Fibroblast of villous mesenchyme (primary cell): Measurements from ENCODE around the gene DHRS7B. TPM values are rescaled to one million over a fixed set of nuclear protein-coding genes. Genes with fewer than 3 reads are reported as not detected.
"Not testable (repeated sequence)": the region's sequence is repeated elsewhere in the genome, so short reads cannot be mapped to it uniquely, and the experiment has no call there.

Source experiments
- DNase-seq: peaks from one replicate; pipeline ENCODE4 v3.0.0-alpha.2; 2010; ENCODE audit warnings: low read depth
- H3K4me3 ChIP-seq: 2 replicates; pipeline ENCODE4 v1.5.1; 2011; ENCODE audit warnings: low read depth, mild to moderate bottlenecking, low read length
- total RNA-seq: library from RNA; depleted of rRNA; stranded (reverse); fragments of >200 nt; gene quantifications from 2 replicates; pipeline ENCODE4 v1.2.3, GENCODE V29; 2012
- TF ChIP-seq, protein P1 (sequence below): IDR thresholded peaks from 2 replicates; pipeline ENCODE4 v1.5.1; 2012; ENCODE audit warnings: low read depth, mild to moderate bottlenecking, low read length; ENCODE audit not compliant: insufficient read depth

DHRS7B gene
- total RNA-seq, 1 donor: 15.1 TPM

DNA sequence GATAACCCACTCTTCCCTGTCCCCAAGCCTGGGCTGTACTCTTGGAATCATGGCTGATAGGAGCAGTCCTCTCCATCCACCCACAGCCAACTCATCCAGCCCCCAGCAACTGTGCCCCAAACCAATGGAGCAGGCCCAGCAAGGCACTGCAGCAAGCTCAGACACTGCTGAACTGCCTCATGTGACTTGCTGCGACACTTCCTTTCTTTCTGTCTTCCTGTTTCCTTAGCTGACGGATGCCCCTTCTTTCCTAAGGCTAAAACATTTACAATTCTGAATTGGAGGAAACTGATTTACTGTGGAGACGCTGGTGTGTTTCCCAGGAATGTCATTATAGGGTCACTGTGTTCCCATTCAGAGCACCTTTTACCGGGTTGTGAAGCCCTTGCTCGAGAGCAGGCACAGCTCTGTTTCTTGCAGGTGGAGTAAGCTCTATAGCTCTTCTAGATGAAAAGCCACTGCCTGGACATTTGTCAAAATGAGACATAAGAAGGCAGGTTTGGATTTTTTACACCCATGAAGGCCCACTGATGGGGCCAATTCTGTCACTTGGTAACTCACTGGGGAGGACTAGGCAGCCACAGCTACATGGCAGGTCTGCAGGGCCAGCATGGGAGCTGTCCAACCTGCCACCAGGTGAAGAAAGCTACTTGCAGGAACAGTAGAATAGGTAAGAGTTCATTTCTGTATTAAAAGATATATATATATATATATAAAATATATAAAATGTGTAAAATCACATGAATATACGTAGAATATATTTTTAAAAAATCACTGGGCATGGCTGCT, 59.8 kb downstream of the DHRS7B start:
- no peak for DNase-seq
- TF ChIP-seq, protein P1, sequence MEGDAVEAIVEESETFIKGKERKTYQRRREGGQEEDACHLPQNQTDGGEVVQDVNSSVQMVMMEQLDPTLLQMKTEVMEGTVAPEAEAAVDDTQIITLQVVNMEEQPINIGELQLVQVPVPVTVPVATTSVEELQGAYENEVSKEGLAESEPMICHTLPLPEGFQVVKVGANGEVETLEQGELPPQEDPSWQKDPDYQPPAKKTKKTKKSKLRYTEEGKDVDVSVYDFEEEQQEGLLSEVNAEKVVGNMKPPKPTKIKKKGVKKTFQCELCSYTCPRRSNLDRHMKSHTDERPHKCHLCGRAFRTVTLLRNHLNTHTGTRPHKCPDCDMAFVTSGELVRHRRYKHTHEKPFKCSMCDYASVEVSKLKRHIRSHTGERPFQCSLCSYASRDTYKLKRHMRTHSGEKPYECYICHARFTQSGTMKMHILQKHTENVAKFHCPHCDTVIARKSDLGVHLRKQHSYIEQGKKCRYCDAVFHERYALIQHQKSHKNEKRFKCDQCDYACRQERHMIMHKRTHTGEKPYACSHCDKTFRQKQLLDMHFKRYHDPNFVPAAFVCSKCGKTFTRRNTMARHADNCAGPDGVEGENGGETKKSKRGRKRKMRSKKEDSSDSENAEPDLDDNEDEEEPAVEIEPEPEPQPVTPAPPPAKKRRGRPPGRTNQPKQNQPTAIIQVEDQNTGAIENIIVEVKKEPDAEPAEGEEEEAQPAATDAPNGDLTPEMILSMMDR: no peak
- no peak overlapping the region for H3K4me3 ChIP-seq

DNA sequence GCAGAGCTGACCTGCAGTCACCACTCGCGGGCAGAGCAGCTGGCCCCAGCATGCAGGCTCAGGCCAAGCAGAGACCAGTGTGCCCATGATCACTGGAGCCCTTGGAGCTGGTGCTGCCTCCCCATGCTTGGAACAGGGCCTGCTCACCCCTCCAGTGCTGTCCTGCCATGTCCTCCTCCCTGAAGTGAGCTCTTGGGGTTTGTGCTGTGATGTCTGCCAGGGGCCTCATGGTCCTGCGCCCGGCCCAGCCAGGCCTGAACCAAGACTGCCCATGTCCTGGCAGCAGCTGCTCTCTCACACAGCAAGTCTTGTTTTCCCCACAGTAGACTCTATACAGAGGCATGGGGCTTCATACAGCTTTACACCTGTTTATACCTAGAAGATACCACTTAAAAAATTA, 62.6 kb downstream of the DHRS7B start:
- TF ChIP-seq, protein P1: no peak
- no peak for DNase-seq
- no peak overlapping the region for H3K4me3 ChIP-seq

DNA sequence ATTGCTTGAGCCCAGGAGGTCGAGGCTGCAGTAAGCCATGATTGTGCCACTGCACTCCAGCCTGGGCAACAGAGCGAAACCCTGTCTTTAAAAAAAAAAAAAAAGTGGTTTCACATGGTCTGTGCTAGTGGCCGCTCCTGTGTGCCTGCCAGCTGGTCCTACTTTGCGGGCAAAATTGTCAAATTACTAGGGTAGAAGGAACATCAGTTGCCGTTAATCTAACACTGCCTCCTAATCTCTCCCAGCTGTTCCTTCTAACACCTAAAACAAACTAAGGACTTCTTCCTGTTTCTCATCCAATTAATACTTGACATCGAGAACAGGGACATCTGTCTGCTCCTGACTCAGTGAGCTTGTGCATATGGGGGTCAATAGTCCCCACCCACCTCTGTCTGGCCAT, 63.3 kb downstream of the DHRS7B start:
- TF ChIP-seq, protein P1: no peak
- H3K4me3 ChIP-seq: no peak overlapping the region
- DNase-seq: no peak

DNA sequence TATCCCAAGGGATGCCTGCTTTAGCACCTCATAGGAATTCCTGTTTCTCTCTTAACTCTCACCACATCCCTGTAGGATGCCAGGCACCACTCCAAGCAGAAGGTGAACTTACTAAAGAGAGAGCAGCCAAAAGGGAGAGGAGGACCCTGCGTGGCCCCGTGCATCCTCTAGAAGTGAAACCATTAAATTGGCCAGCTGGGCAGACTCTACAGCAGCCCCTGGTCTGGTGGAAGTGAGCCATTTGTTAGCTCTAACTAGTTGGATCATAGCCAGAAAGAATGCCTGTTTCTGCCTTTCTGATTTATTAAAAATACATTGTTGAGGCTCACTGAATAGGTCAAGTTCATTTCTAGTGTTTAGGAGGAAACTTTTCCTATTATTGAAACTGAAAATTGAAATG, 64.9 kb downstream of the DHRS7B start:
- TF ChIP-seq, protein P1: no peak
- H3K4me3 ChIP-seq: no peak overlapping the region
- DNase-seq: no peak

DNA sequence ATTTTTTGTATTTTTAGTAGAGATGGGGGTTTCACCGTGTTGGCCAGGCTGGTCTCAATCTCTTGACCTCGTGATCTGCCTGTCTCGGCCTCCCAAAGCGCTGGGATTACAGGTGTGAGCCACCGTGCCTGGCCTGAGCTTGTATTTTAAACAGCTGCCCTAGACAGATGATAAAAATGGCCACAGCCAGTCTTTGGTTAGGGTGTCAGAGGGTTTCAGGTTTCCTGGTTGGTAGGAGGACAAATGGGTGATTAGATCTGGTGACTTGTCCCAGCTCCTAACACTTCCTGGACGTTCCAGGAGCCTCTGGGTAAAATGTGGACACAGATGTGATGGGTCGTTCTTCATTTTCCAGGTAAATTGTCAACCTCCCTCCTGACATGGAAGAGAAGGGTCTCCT, 65.7 kb downstream of the DHRS7B start:
- H3K4me3 ChIP-seq: not testable (repeated sequence)

DNA sequence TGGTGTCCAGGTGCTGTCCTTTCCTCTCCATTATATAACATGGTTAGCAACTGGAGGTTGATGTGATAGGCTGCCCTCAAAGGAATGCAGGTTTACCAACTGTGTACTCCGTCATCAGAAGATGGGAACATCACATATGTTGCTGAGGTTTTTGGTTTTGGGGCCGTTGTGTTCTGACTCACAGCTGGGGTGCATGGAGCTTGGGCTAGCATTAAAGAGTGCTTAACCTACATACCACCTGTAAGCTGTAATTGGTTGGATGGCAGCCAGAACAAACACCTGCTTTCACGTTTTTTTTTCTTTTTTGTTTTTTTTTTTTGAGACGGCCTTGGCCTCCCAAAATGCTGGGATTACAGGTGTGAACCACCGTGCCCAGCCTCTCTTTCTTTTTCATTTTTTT, 66.3 kb downstream of the DHRS7B start:
- no peak for DNase-seq
- no peak overlapping the region for H3K4me3 ChIP-seq
- TF ChIP-seq, protein P1: no peak

More for the DNA sequence above, 65.7 kb downstream of the DHRS7B start:
- not testable (repeated sequence) for DNase-seq

DNA sequence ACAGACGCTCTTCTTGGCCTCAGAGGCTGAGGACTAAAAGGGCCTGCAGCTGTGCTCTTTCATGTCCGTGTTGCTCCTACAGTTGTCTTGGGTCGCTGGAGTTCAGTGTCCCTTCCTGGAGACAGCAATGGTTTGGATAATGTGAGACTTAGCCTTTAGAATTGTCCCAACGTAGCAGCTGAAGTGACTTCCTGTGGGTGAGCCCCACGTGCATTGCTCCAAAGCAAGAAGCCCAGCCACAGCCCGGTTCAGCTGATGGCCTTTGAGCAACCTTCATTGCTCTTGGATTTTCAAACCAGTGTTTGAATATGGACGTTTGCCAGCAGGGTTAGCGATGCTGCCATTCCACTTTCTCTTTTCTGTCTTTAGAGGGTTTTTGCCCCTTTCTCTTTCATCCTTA, 67.5 kb downstream of the DHRS7B start:
- H3K4me3 ChIP-seq: no peak overlapping the region
- TF ChIP-seq, protein P1: no peak
- peak; percentile 24 for DNase-seq
